Fibroblast of pulmonary artery (primary cell): Measurements from ENCODE around the gene SSMEM1.
"Not testable (repeated sequence)": the region's sequence is repeated elsewhere in the genome, so short reads cannot be mapped to it uniquely, and the experiment has no call there.

Experiments
- DNase-seq: peaks from one replicate; pipeline ENCODE4 v3.0.0-alpha.2; 2010; ENCODE audit warnings: low read depth
- H3K4me3 ChIP-seq: replicated peaks from 2 replicates; pipeline ENCODE4 v1.5.1; 2011; ENCODE audit warnings: low read depth, mild to moderate bottlenecking, control low read depth, low read length, moderate library complexity
- TF ChIP-seq, protein P1 (sequence below): IDR thresholded peaks from 2 replicates; pipeline ENCODE4 v1.5.1; 2011; ENCODE audit warnings: mild to moderate bottlenecking, control low read depth, low read length, inconsistent platforms; ENCODE audit errors: missing control alignments

SSMEM1 gene

GRCh38 chr7:130180571-130181262 lies 26.9 kb upstream of the SSMEM1 start:
- DNase-seq = no peak
- no peak overlapping the region for H3K4me3 ChIP-seq

GRCh38 chr7:130181263-130181605 lies 26.4 kb upstream of the SSMEM1 start:
- TF ChIP-seq, protein P1, sequence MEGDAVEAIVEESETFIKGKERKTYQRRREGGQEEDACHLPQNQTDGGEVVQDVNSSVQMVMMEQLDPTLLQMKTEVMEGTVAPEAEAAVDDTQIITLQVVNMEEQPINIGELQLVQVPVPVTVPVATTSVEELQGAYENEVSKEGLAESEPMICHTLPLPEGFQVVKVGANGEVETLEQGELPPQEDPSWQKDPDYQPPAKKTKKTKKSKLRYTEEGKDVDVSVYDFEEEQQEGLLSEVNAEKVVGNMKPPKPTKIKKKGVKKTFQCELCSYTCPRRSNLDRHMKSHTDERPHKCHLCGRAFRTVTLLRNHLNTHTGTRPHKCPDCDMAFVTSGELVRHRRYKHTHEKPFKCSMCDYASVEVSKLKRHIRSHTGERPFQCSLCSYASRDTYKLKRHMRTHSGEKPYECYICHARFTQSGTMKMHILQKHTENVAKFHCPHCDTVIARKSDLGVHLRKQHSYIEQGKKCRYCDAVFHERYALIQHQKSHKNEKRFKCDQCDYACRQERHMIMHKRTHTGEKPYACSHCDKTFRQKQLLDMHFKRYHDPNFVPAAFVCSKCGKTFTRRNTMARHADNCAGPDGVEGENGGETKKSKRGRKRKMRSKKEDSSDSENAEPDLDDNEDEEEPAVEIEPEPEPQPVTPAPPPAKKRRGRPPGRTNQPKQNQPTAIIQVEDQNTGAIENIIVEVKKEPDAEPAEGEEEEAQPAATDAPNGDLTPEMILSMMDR = no peak
- no peak for DNase-seq
- no peak overlapping the region for H3K4me3 ChIP-seq

More at GRCh38 chr7:130180571-130181262, 26.9 kb upstream of the SSMEM1 start:
- TF ChIP-seq, protein P1 = no peak

GRCh38 chr7:130182990-130183389 lies 24.7 kb upstream of the SSMEM1 start:
- TF ChIP-seq, protein P1 = no peak
- H3K4me3 ChIP-seq = no peak overlapping the region
- no peak for DNase-seq

DNA sequence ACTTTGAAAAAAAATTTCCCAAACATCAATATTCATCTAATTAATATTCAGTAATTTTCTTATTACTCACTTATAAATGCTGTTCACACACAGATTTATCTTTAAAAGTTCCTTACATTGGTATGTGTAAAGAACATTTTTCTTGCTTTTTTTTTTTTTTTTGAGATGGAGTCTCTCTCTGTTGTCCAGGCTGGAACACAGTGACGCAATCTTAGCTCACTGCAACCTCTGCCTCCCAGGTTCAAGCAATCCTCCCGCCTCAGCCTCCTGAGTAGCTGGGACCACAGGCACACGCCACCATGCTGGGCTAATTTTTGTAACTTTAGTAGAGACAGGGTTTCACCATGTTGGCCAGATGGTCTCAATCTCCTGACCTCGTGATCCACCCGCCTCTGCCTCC lies 23.3 kb upstream of the SSMEM1 start:
- not testable (repeated sequence) for H3K4me3 ChIP-seq, DNase-seq

DNA sequence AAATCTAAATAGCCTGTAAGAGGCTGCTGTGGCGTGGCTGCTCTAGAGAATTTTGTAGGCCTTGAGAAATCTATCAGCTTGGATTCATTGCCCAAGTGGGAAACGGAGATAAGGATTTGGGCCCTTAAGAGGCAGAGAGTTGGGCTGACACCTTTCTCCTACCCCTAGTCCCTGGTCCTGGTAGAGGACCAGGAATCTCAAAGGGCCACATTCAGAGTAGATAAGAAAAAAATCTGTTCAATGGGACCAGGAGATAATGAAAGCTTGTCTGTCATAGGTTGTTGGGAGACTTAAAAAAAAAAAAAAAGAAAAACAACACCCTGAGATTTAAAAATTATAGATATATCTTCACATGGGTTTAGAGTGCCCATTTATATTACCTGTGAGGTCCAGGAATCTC lies 20.3 kb upstream of the SSMEM1 start:
- H3K4me3 ChIP-seq = no peak overlapping the region
- no peak for DNase-seq
- TF ChIP-seq, protein P1 = no peak

DNA sequence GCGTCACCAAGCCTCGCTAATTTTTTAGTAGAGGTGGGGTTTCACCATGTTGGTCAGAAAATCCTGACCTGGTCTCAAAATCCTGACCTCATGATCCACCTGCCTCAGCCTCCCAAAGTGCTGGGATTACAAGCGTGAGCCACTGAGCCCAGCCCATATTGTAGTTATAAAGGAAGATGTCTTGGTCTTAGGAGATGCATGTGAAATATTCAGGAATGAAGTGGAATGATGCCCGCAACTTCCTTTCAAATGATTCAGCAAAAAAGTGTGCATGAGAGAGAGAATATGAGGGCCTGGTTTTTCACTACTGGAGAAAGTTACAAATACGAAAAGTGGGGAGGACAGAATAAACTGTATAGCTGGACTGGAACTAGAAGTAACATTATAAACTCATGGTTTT lies 18.3 kb upstream of the SSMEM1 start:
- no peak overlapping the region for H3K4me3 ChIP-seq
- TF ChIP-seq, protein P1 = no peak
- peak; percentile 37 for DNase-seq

DNA sequence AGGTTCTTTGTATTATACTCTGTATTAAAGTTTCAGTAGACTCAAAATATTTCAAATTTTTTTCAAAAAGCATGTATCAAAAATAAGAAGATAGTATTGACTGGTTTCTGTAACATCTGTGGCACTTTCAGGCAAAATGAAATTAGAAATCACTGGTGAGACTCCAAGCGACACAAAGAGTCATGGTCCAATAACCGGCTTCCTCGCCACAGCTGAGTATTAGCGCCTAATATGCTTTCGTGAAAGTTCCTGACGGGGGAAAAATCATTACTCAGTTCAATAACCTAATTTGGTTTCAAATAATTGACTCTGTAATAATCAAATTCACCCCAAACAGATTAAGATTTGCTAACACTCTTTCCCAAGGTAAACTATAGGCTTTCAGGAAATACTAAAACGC lies 15.9 kb upstream of the SSMEM1 start:
- DNase-seq = no peak
- no peak overlapping the region for H3K4me3 ChIP-seq
- TF ChIP-seq, protein P1 = no peak
